ENCODE measurements around the gene CCDC121.
"Not testable (repeated sequence)": the region's sequence is repeated elsewhere in the genome, so short reads cannot be mapped to it uniquely, and the experiment has no call there.

Gene CCDC121

GRCh38 chr2:27596627-27597026, 32.2 kb downstream of the CCDC121 start:
- Histone ChIP-seq H3K4me3 (ENCODE audit: extremely low read depth, insufficient read depth, low read length, poor library complexity, severe bottlenecking) (no peak overlapping the region), H3K36me3 (ENCODE audit: control insufficient read depth, insufficient read depth, low read length) (peaks cover 45% of the 10 kb centered on the region), H3K4me1 (ENCODE audit: control insufficient read depth, insufficient read depth, low read length, poor library complexity, severe bottlenecking) (no peaks in the 10 kb centered on the region), H3K9me3 (ENCODE audit: control insufficient read depth, low read length) (peaks cover 23% of the 10 kb centered on the region), H3K27ac (ENCODE audit: low read depth, low read length, severe bottlenecking) (no peak overlapping the region)
- no CpG with 5 or more reads among the region's 1 CpG for WGBS, 2 experiments (ENCODE audit: insufficient coverage in 2 of 2)

- Histone ChIP-seq H3K9me3 (ENCODE audit: control insufficient read depth, low read length) (peaks cover 25% of the 10 kb centered on the region), H3K36me3 (ENCODE audit: control insufficient read depth, insufficient read depth, low read length) (peaks cover 41% of the 10 kb centered on the region)
- not testable (repeated sequence) for H3K4me1 ChIP-seq (ENCODE audit: control insufficient read depth, insufficient read depth, low read length, poor library complexity, severe bottlenecking); H3K27ac ChIP-seq (ENCODE audit: low read depth, low read length, severe bottlenecking); H3K4me3 ChIP-seq (ENCODE audit: extremely low read depth, insufficient read depth, low read length, poor library complexity, severe bottlenecking)
- WGBS, 2 experiments (ENCODE audit: insufficient coverage in 2 of 2) = 96 to 99% methylated on average over 5 to 6 of the region's 9 CpGs
These were observed 33.4 kb downstream of the CCDC121 start for GRCh38 chr2:27595412-27595811.

GRCh38 chr2:27594020-27594703, 34.6 kb downstream of the CCDC121 start:
- not testable (repeated sequence) for H3K4me1 ChIP-seq (ENCODE audit: control insufficient read depth, insufficient read depth, low read length, poor library complexity, severe bottlenecking); H3K4me3 ChIP-seq (ENCODE audit: extremely low read depth, insufficient read depth, low read length, poor library complexity, severe bottlenecking); H3K27ac ChIP-seq (ENCODE audit: low read depth, low read length, severe bottlenecking)
- Histone ChIP-seq H3K9me3 (ENCODE audit: control insufficient read depth, low read length) (peaks cover 25% of the 10 kb centered on the region), H3K36me3 (ENCODE audit: control insufficient read depth, insufficient read depth, low read length) (peaks cover 29% of the 10 kb centered on the region)
- 98% methylated on average over 32 to 39 of the region's 45 CpGs for WGBS, 2 experiments (ENCODE audit: insufficient coverage in 2 of 2)

DNA sequence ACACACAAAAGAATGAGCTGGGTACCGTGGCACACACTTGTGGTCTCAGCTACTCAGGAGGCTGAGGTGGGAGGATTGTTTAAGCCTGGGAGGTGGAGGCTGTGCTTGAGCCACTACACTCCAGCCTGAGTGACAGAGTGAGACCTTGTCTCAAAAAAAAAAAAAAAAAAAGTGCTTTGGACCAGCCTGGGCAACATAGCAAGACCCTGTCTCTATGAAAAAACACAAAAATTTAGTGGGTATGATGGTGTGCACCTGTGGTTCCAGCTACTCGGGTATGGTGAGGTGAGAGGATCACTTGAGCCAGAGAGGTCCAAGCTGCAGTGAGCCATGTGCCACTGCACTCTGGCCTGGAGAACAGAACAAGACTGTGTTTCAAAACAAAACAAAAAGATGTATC, 35.6 kb downstream of the CCDC121 start:
- H3K27ac ChIP-seq (ENCODE audit: low read depth, low read length, severe bottlenecking) = no peak overlapping the region
- H3K4me1 ChIP-seq (ENCODE audit: control insufficient read depth, insufficient read depth, low read length, poor library complexity, severe bottlenecking) = no peaks in the 10 kb centered on the region
- H3K4me3 ChIP-seq (ENCODE audit: extremely low read depth, insufficient read depth, low read length, poor library complexity, severe bottlenecking) = no peak overlapping the region
- peaks cover 23% of the 10 kb centered on the region for H3K36me3 ChIP-seq (ENCODE audit: control insufficient read depth, insufficient read depth, low read length)
- WGBS, 2 experiments (ENCODE audit: insufficient coverage in 2 of 2) = 86 to 100% methylated on average over 1 of the region's 2 CpGs
- peaks cover 25% of the 10 kb centered on the region for H3K9me3 ChIP-seq (ENCODE audit: control insufficient read depth, low read length)

DNA sequence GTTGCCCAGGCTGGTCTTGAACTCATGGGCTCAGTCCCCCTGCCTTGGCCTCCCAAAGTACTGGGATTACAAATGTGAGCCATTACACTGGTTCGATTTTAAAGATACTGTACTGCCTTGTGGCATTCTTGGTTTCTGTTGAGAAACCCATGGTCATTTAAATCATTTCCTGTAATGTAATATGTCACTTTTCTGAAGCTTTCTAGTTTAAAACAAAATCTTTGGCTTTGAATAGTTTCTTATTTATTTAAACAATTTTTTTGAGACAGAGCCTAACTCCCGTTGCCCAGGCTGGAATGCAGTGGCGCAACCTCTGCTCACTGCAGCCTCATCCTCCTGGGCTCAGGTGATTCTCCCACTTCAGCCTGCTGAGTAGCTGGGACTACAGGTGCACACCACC, 37.1 kb downstream of the CCDC121 start:
- WGBS, 2 experiments (ENCODE audit: insufficient coverage in 2 of 2) = 100% methylated on average over 1 to 2 of the region's 3 CpGs
- H3K9me3 ChIP-seq (ENCODE audit: control insufficient read depth, low read length) = peaks cover 25% of the 10 kb centered on the region
- H3K4me1 ChIP-seq (ENCODE audit: control insufficient read depth, insufficient read depth, low read length, poor library complexity, severe bottlenecking) = no peaks in the 10 kb centered on the region
- no peak overlapping the region for H3K4me3 ChIP-seq (ENCODE audit: extremely low read depth, insufficient read depth, low read length, poor library complexity, severe bottlenecking)
- peaks cover 23% of the 10 kb centered on the region for H3K36me3 ChIP-seq (ENCODE audit: control insufficient read depth, insufficient read depth, low read length)
- no peak overlapping the region for H3K27ac ChIP-seq (ENCODE audit: low read depth, low read length, severe bottlenecking)

GRCh38 chr2:27588308-27588707, 40.5 kb downstream of the CCDC121 start:
- peaks cover 25% of the 10 kb centered on the region for H3K36me3 ChIP-seq (ENCODE audit: control insufficient read depth, insufficient read depth, low read length)
- H3K4me3 ChIP-seq (ENCODE audit: extremely low read depth, insufficient read depth, low read length, poor library complexity, severe bottlenecking) = no peak overlapping the region
- no peak overlapping the region for H3K27ac ChIP-seq (ENCODE audit: low read depth, low read length, severe bottlenecking)
- peaks cover 8% of the 10 kb centered on the region for H3K9me3 ChIP-seq (ENCODE audit: control insufficient read depth, low read length)
- WGBS, 2 experiments (ENCODE audit: insufficient coverage in 2 of 2) = no CpG with 5 or more reads among the region's 2 CpGs
- no peaks in the 10 kb centered on the region for H3K4me1 ChIP-seq (ENCODE audit: control insufficient read depth, insufficient read depth, low read length, poor library complexity, severe bottlenecking)

GRCh38 chr2:27587025-27587424, 41.8 kb downstream of the CCDC121 start:
- no peak overlapping the region for H3K27ac ChIP-seq (ENCODE audit: low read depth, low read length, severe bottlenecking)
- no peak overlapping the region for H3K4me3 ChIP-seq (ENCODE audit: extremely low read depth, insufficient read depth, low read length, poor library complexity, severe bottlenecking)
- H3K36me3 ChIP-seq (ENCODE audit: control insufficient read depth, insufficient read depth, low read length) = peaks cover 18% of the 10 kb centered on the region
- WGBS, 2 experiments (ENCODE audit: insufficient coverage in 2 of 2) = 100% methylated on average over 1 to 2 of the region's 2 CpGs
- H3K4me1 ChIP-seq (ENCODE audit: control insufficient read depth, insufficient read depth, low read length, poor library complexity, severe bottlenecking) = no peaks in the 10 kb centered on the region
- H3K9me3 ChIP-seq (ENCODE audit: control insufficient read depth, low read length) = peaks cover 6% of the 10 kb centered on the region

DNA sequence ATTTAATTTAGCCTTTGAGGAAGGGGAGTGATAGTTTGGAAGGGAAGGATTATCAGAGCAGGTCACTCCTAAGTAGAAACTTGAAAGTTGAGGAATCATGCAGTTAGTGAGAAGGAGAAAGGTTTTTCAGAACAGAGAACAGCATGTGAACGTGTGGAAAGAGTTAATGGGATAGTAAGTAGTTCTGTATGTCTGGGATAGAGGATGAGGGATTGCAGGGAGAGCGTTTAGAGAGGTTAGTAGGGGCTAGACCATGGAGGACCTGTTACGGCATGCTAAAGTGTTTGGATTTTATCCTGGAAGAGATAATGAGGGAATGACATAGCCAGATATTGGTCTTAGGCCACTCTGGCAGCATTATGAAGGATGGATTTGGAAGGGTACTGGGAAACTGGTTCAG, 44.2 kb downstream of the CCDC121 start:
- Histone ChIP-seq H3K9me3 (ENCODE audit: control insufficient read depth, low read length) (no peaks in the 10 kb centered on the region), H3K4me3 (ENCODE audit: extremely low read depth, insufficient read depth, low read length, poor library complexity, severe bottlenecking) (no peak overlapping the region)

GRCh38 chr2:27583390-27583915, 45.4 kb downstream of the CCDC121 start:
- Histone ChIP-seq H3K27ac (ENCODE audit: low read depth, low read length, severe bottlenecking) (peak overlapping the region; percentile 51), H3K9me3 (ENCODE audit: control insufficient read depth, low read length) (no peaks in the 10 kb centered on the region), H3K4me3 (ENCODE audit: extremely low read depth, insufficient read depth, low read length, poor library complexity, severe bottlenecking) (peak overlapping the region; percentile 86), H3K36me3 (ENCODE audit: control insufficient read depth, insufficient read depth, low read length) (peaks cover 18% of the 10 kb centered on the region), H3K4me1 (ENCODE audit: control insufficient read depth, insufficient read depth, low read length, poor library complexity, severe bottlenecking) (no peaks in the 10 kb centered on the region)
- WGBS, 2 experiments (ENCODE audit: insufficient coverage in 2 of 2) = 8 to 21% methylated on average over 4 to 11 of the region's 12 CpGs

More for the DNA sequence above, 44.2 kb downstream of the CCDC121 start:
- Histone ChIP-seq H3K4me1 (ENCODE audit: control insufficient read depth, insufficient read depth, low read length, poor library complexity, severe bottlenecking) (no peaks in the 10 kb centered on the region), H3K27ac (ENCODE audit: low read depth, low read length, severe bottlenecking) (no peak overlapping the region), H3K36me3 (ENCODE audit: control insufficient read depth, insufficient read depth, low read length) (peaks cover 18% of the 10 kb centered on the region)
- 91 to 97% methylated on average over 3 of the region's 3 CpGs for WGBS, 2 experiments (ENCODE audit: insufficient coverage in 2 of 2)

GRCh38 chr2:27582695-27583389, 46.0 kb downstream of the CCDC121 start, which contains the start of gene ZNF512:
Gene ZNF512 (plus strand): TSS chr2:27583042. CDS start chr2:27583113, 71 bp downstream.
- Histone ChIP-seq H3K36me3 (ENCODE audit: control insufficient read depth, insufficient read depth, low read length) (peaks cover 18% of the 10 kb centered on the region), H3K4me1 (ENCODE audit: control insufficient read depth, insufficient read depth, low read length, poor library complexity, severe bottlenecking) (no peaks in the 10 kb centered on the region), H3K4me3 (ENCODE audit: extremely low read depth, insufficient read depth, low read length, poor library complexity, severe bottlenecking) (peak within 1 kb of the TSS; percentile 86), H3K9me3 (ENCODE audit: control insufficient read depth, low read length) (no peaks in the 10 kb centered on the region), H3K27ac (ENCODE audit: low read depth, low read length, severe bottlenecking) (peak within 1 kb of the TSS; percentile 53)
- WGBS, 2 experiments (ENCODE audit: insufficient coverage in 2 of 2) = 10% methylated on average over 24 to 35 of the region's 38 CpGs
